Mesenchymal stem cell (in vitro differentiated cells and primary cell): Measurements from ENCODE around the gene HOMEZ.
A peak's percentile ranks its signal among the peaks of the same experiment; 100 is the strongest.
"Not testable (repeated sequence)": the region's sequence is repeated elsewhere in the genome, so short reads cannot be mapped to it uniquely, and the experiment has no call there.

Source experiments
- DNase-seq: peaks from one replicate; pipeline ENCODE4 v3.0.0-alpha.2; 2013
- H2AFZ ChIP-seq: one replicate; pipeline ENCODE4 v1.6.1; 2013; ENCODE audit warnings: low read depth, mild to moderate bottlenecking, control low read depth, inconsistent platforms, low read length, moderate library complexity
- H2AK5ac ChIP-seq: 2 replicates; pipeline ENCODE4 v1.6.1; 2013; ENCODE audit warnings: low read length, moderate library complexity, mild to moderate bottlenecking, inconsistent platforms; ENCODE audit not compliant: severe bottlenecking
- H2BK120ac ChIP-seq: one replicate; pipeline ENCODE4 v1.6.1; 2013; ENCODE audit warnings: low read depth, mild to moderate bottlenecking, inconsistent platforms, low read length, moderate library complexity
- H2BK12ac ChIP-seq, 2 experiments: one replicate each; pipeline ENCODE4 v1.6.1; 2013; ENCODE audit warnings: inconsistent platforms in 2 of 2, low read length in 2 of 2, mild to moderate bottlenecking in 2 of 2, moderate library complexity in 2 of 2, control low read depth in 1 of 2
- H2BK15ac ChIP-seq: one replicate; pipeline ENCODE4 v1.6.1; 2013; ENCODE audit warnings: mild to moderate bottlenecking, low read depth, inconsistent platforms; ENCODE audit not compliant: poor library complexity, severe bottlenecking
- H2BK5ac ChIP-seq: 2 replicates; pipeline ENCODE4 v1.6.1; 2013; ENCODE audit warnings: low read depth, mild to moderate bottlenecking, low read length, control low read depth, inconsistent platforms; ENCODE audit not compliant: poor library complexity, severe bottlenecking
- H3K14ac ChIP-seq, 2 experiments: one replicate each; pipeline ENCODE4 v1.6.1; 2013; ENCODE audit warnings: inconsistent platforms in 2 of 2, low read length in 2 of 2, control low read depth in 1 of 2, mild to moderate bottlenecking in 1 of 2, moderate library complexity in 1 of 2
- H3K18ac ChIP-seq, 2 experiments: one replicate each; pipeline ENCODE4 v1.6.1; 2013; ENCODE audit warnings: inconsistent platforms in 2 of 2, low read length in 2 of 2, control low read depth in 1 of 2, low read depth in 1 of 2, mild to moderate bottlenecking in 1 of 2
- H3K23ac ChIP-seq, 2 experiments: one replicate each; pipeline ENCODE4 v1.6.1; 2013; ENCODE audit warnings: inconsistent platforms in 2 of 2, low read length in 2 of 2, mild to moderate bottlenecking in 2 of 2, moderate library complexity in 2 of 2, control low read depth in 1 of 2
- H3K27ac ChIP-seq: 2 replicates; pipeline ENCODE4 v1.5.1; 2013; ENCODE audit warnings: mild to moderate bottlenecking, moderate library complexity, low read length, control low read depth, inconsistent platforms; ENCODE audit not compliant: poor library complexity, severe bottlenecking
- H3K27me3 ChIP-seq, 2 experiments: 2 replicates each; pipeline versions ENCODE4 v1.6.1 to v1.7.0; 2013; ENCODE audit warnings: low read length in 2 of 2, mild to moderate bottlenecking in 2 of 2, moderate library complexity in 2 of 2, control low read depth in 1 of 2, inconsistent platforms in 1 of 2; ENCODE audit not compliant: control insufficient read depth in 1 of 2, insufficient read depth in 1 of 2
- H3K36me3 ChIP-seq, 2 experiments: 2 replicates each; pipeline versions ENCODE4 v1.6.1 to v1.7.0; 2013; ENCODE audit warnings: low read length in 2 of 2, control low read depth in 1 of 2, inconsistent platforms in 1 of 2, low read depth in 1 of 2, mild to moderate bottlenecking in 1 of 2; ENCODE audit not compliant: insufficient read depth in 2 of 2, control insufficient read depth in 1 of 2
- H3K4ac ChIP-seq, 2 experiments: one replicate each; pipeline ENCODE4 v1.6.1; 2013; ENCODE audit warnings: inconsistent platforms in 2 of 2, low read length in 2 of 2, mild to moderate bottlenecking in 2 of 2, moderate library complexity in 2 of 2, control low read depth in 1 of 2, low read depth in 1 of 2
- H3K4me1 ChIP-seq: 2 replicates; pipeline ENCODE4 v1.6.1; 2013; ENCODE audit warnings: low read depth, low read length, control low read depth; ENCODE audit not compliant: control insufficient read depth, insufficient read depth
- H3K4me2 ChIP-seq: 2 replicates; pipeline ENCODE4 v1.6.1; 2013; ENCODE audit warnings: low read length, mild to moderate bottlenecking, inconsistent platforms; ENCODE audit not compliant: poor library complexity, severe bottlenecking
- H3K4me3 ChIP-seq, 2 experiments: 2 replicates each; pipeline versions ENCODE4 v1.5.1 to v1.7.0; 2013; ENCODE audit warnings: low read length in 2 of 2, mild to moderate bottlenecking in 2 of 2, control low read depth in 1 of 2, low read depth in 1 of 2; ENCODE audit not compliant: insufficient read depth in 1 of 2
- H3K79me1 ChIP-seq: replicated peaks from 2 replicates; pipeline ENCODE4 v1.6.1; 2013; ENCODE audit warnings: mild to moderate bottlenecking, control low read depth, low read length, inconsistent platforms; ENCODE audit not compliant: poor library complexity, severe bottlenecking
- H3K9ac ChIP-seq: 2 replicates; pipeline ENCODE4 v1.7.0; 2013; ENCODE audit warnings: mild to moderate bottlenecking, low read length, moderate library complexity
- H3K9me3 ChIP-seq: 2 replicates; pipeline ENCODE4 v1.7.0; 2013; ENCODE audit warnings: mild to moderate bottlenecking, low read length; ENCODE audit not compliant: control insufficient read depth
- H4K8ac ChIP-seq: one replicate; pipeline ENCODE4 v1.6.1; 2013; ENCODE audit warnings: inconsistent platforms, mild to moderate bottlenecking, low read length, moderate library complexity
- H4K91ac ChIP-seq: one replicate; pipeline ENCODE4 v1.6.1; 2013; ENCODE audit warnings: mild to moderate bottlenecking, low read length, inconsistent platforms
- WGBS: methylation state at CpG from one replicate; pipeline ENCODE4 v1.1.7; 2013; ENCODE audit warnings: mixed read lengths; 5-methylcytosine and 5-hydroxymethylcytosine counted together

Gene HOMEZ

GRCh38 chr14:23241061-23241715 lies 44.7 kb downstream of the HOMEZ start:
- H2BK120ac ChIP-seq, H3K18ac ChIP-seq, H3K14ac ChIP-seq, H3K4me1 ChIP-seq, H2AFZ ChIP-seq, H3K9ac ChIP-seq, H3K27ac ChIP-seq, H3K36me3 ChIP-seq, DNase-seq, H3K23ac ChIP-seq, H3K4me3 ChIP-seq, H3K79me1 ChIP-seq, H4K91ac ChIP-seq, H3K9me3 ChIP-seq, H3K4me2 ChIP-seq, H2BK5ac ChIP-seq, H2AK5ac ChIP-seq, H2BK12ac ChIP-seq, H3K4ac ChIP-seq, H4K8ac ChIP-seq, H2BK15ac ChIP-seq, H3K27me3 ChIP-seq: not testable (repeated sequence)
- 93% methylated on average over 7 of the region's 7 CpGs for WGBS

GRCh38 chr14:23240661-23241060 lies 45.3 kb downstream of the HOMEZ start:
- no peak overlapping the region for H3K14ac ChIP-seq
- H4K91ac ChIP-seq: no peak overlapping the region
- no peak overlapping the region for H2BK5ac ChIP-seq
- H3K79me1 ChIP-seq: no peaks in the 10 kb centered on the region
- H3K23ac ChIP-seq: no peak overlapping the region
- H3K4me1 ChIP-seq: peaks cover 5% of the 10 kb centered on the region
- H3K36me3 ChIP-seq: no peaks in the 10 kb centered on the region
- no peak overlapping the region for H3K4me2 ChIP-seq
- peaks cover 0 to 2% of the 10 kb centered on the region in 2 experiments for H3K27me3 ChIP-seq
- no peak overlapping the region for H4K8ac ChIP-seq
- 75% methylated on average over 1 of the region's 1 CpG for WGBS
- H3K27ac ChIP-seq: no peak overlapping the region
- H2AFZ ChIP-seq: no peak overlapping the region
- no peak overlapping the region for H3K4me3 ChIP-seq
- H3K18ac ChIP-seq: no peak overlapping the region
- no peak overlapping the region for H3K4ac ChIP-seq
- H2BK12ac ChIP-seq: no peak overlapping the region
- H2AK5ac ChIP-seq: no peak overlapping the region
- H2BK15ac ChIP-seq: no peak overlapping the region
- no peak overlapping the region for H2BK120ac ChIP-seq
- DNase-seq: no peak
- H3K9ac ChIP-seq: no peak overlapping the region
- H3K9me3 ChIP-seq: no peaks in the 10 kb centered on the region

- H3K14ac ChIP-seq: no peak within 1 kb of the TSS
- H2AFZ ChIP-seq: peak within 1 kb of the TSS; percentile 81
- H3K4ac ChIP-seq: no peak within 1 kb of the TSS
- H2BK120ac ChIP-seq: no peak within 1 kb of the TSS
- H3K79me1 ChIP-seq: no peaks in the 10 kb centered on the region
- no peak within 1 kb of the TSS for H4K8ac ChIP-seq
- H3K27me3 ChIP-seq: peaks cover 0 to 5% of the 10 kb centered on the region in 2 experiments
- no peak within 1 kb of the TSS for H3K27ac ChIP-seq
- H2BK15ac ChIP-seq: no peak within 1 kb of the TSS
- no peak within 1 kb of the TSS for H3K23ac ChIP-seq
- no peak within 1 kb of the TSS for H2AK5ac ChIP-seq
- 45% methylated on average over 34 of the region's 39 CpGs for WGBS
- no peak within 1 kb of the TSS for H4K91ac ChIP-seq
- H3K9ac ChIP-seq: peak within 1 kb of the TSS; percentile 67
- peak within 1 kb of the TSS; percentile 94 for H3K4me2 ChIP-seq
- peaks cover 5% of the 10 kb centered on the region for H3K4me1 ChIP-seq
- DNase-seq: peak; percentile 69
- H3K18ac ChIP-seq: peak within 1 kb of the TSS in 1 of 2 experiments; percentile 21
- no peaks in the 10 kb centered on the region for H3K36me3 ChIP-seq
- peak within 1 kb of the TSS; percentile 33 to 74 for H3K4me3 ChIP-seq
- H2BK5ac ChIP-seq: no peak within 1 kb of the TSS
- H2BK12ac ChIP-seq: no peak within 1 kb of the TSS
- no peaks in the 10 kb centered on the region for H3K9me3 ChIP-seq
These were observed 47.9 kb downstream of the HOMEZ start, which contains the start of gene RNF212B for GRCh38 chr14:23237772-23238594. TSS of gene RNF212B (plus strand) at chr14:23237936. CDS start at chr14:23240346, 2,410 bp downstream.

GRCh38 chr14:23232241-23232808 lies 53.6 kb downstream of the HOMEZ start:
- not testable (repeated sequence) for H3K27ac ChIP-seq, H2BK5ac ChIP-seq, H3K4ac ChIP-seq, H3K4me2 ChIP-seq, H3K23ac ChIP-seq, H3K4me1 ChIP-seq, H3K27me3 ChIP-seq, DNase-seq, H3K79me1 ChIP-seq, H3K9me3 ChIP-seq, H3K9ac ChIP-seq, H2AFZ ChIP-seq, H3K14ac ChIP-seq, H4K91ac ChIP-seq, H3K36me3 ChIP-seq, H2BK15ac ChIP-seq, H2AK5ac ChIP-seq, H2BK120ac ChIP-seq, H4K8ac ChIP-seq, H2BK12ac ChIP-seq, H3K4me3 ChIP-seq, H3K18ac ChIP-seq
- 97% methylated on average over 27 of the region's 38 CpGs for WGBS
